ENCODE measurements around the gene PCNA.

GRCh38 chr20:5119435-5120184 is at the start of gene PCNA:
- peak; percentile 20 for TF ChIP-seq CCNT2 (IDR thresholded peaks at IDR 0.05; ENCODE audit: borderline replicate concordance, extremely low read depth, insufficient read length, low read depth, low read length)
- TF ChIP-seq ZFP91 (CRISPR knock-in tag; IDR thresholded peaks at IDR 0.05): no peak
- no peak for TF ChIP-seq CTCF (IDR thresholded peaks at IDR 0.05 in 2 of 3, conservative IDR thresholded peaks at IDR 0.05 in 1 of 3; ENCODE audit: insufficient read depth in 2 of 3, low read depth in 1 of 3, low read length in 3 of 3)
- TF ChIP-seq EZH2 (IDR thresholded peaks at IDR 0.05; ENCODE audit: borderline replicate concordance, low read depth, low read length): no peak
- TF ChIP-seq HDAC2 (IDR thresholded peaks at IDR 0.05): 0 out of 2 replicates have a peak, but pooled peaks have one; percentile 43
- TF ChIP-seq REST (IDR thresholded peaks at IDR 0.05; ENCODE audit: borderline replicate concordance): no peak
- no peak for TF ChIP-seq REST (CRISPR knock-in tag; IDR thresholded peaks at IDR 0.05; ENCODE audit: low read depth)
- no peak for TF ChIP-seq EP300 (IDR thresholded peaks at IDR 0.05; ENCODE audit: low read length)
- TF ChIP-seq SETDB1 (IDR thresholded peaks at IDR 0.05; ENCODE audit: low read length): no peak
- no peak for TF ChIP-seq HMBOX1 (IDR thresholded peaks at IDR 0.05)

All from K562 (cell line).